ENCODE results near the gene AADAC.
"Not testable (repeated sequence)": the region's sequence is repeated elsewhere in the genome, so short reads cannot be mapped to it uniquely, and the experiment has no call there.

AADAC gene

GRCh38 chr3:151796105-151796680 is 17.7 kb upstream of the AADAC start:
- DNase-seq (ENCODE audit: low read depth in 3 of 3) = no peak

- DNase-seq (ENCODE audit: low read depth in 3 of 3) = no peak
Observed at GRCh38 chr3:151798466-151798865, 15.4 kb upstream of the AADAC start.

GRCh38 chr3:151800431-151800830 is 13.5 kb upstream of the AADAC start:
- DNase-seq (ENCODE audit: low read depth in 3 of 3) = no peak

GRCh38 chr3:151804267-151804666 is 9.6 kb upstream of the AADAC start:
- no peak for DNase-seq (ENCODE audit: low read depth in 3 of 3)

GRCh38 chr3:151806838-151807237 is 7.1 kb upstream of the AADAC start:
- no peak for DNase-seq (ENCODE audit: low read depth in 3 of 3)

GRCh38 chr3:151808926-151809325 is 5.0 kb upstream of the AADAC start:
- not testable (repeated sequence) for DNase-seq (ENCODE audit: low read depth in 3 of 3)

- DNase-seq (ENCODE audit: low read depth in 3 of 3) = no peak
Observed at GRCh38 chr3:151811474-151811873, 2.4 kb upstream of the AADAC start.

GRCh38 chr3:151814588-151814987 is 672 bp downstream of the AADAC start:
- no peak for DNase-seq (ENCODE audit: low read depth in 3 of 3)

GRCh38 chr3:151816091-151816604 is 2.2 kb downstream of the AADAC start:
- no peak for DNase-seq (ENCODE audit: low read depth in 3 of 3)

- no peak for DNase-seq (ENCODE audit: low read depth in 3 of 3)
Observed at GRCh38 chr3:151817473-151817872, 3.6 kb downstream of the AADAC start.

GRCh38 chr3:151818361-151818760 is 4.4 kb downstream of the AADAC start:
- DNase-seq (ENCODE audit: low read depth in 3 of 3) = no peak

GRCh38 chr3:151819910-151820309 is 6.0 kb downstream of the AADAC start:
- no peak for DNase-seq (ENCODE audit: low read depth in 3 of 3)

- no peak for DNase-seq (ENCODE audit: low read depth in 3 of 3)
Observed at GRCh38 chr3:151827816-151828215, 13.9 kb downstream of the AADAC start.

- DNase-seq (ENCODE audit: low read depth in 3 of 3) = no peak
Observed at GRCh38 chr3:151835751-151836525, 22.0 kb downstream of the AADAC start.

GRCh38 chr3:151837057-151837456 is 23.1 kb downstream of the AADAC start:
- no peak for DNase-seq (ENCODE audit: low read depth in 3 of 3)

GRCh38 chr3:151838574-151839312 is 24.8 kb downstream of the AADAC start:
- DNase-seq (ENCODE audit: low read depth in 3 of 3) = no peak

GRCh38 chr3:151839313-151839631 is 25.4 kb downstream of the AADAC start:
- DNase-seq (ENCODE audit: low read depth in 3 of 3) = no peak

- no peak for DNase-seq (ENCODE audit: low read depth in 3 of 3)
Observed at GRCh38 chr3:151841801-151842200, 27.9 kb downstream of the AADAC start.

GRCh38 chr3:151843275-151843674 is 29.4 kb downstream of the AADAC start:
- no peak for DNase-seq (ENCODE audit: low read depth in 3 of 3)

- no peak for DNase-seq (ENCODE audit: low read depth in 3 of 3)
Observed at GRCh38 chr3:151845306-151845905, 31.5 kb downstream of the AADAC start.

- not testable (repeated sequence) for DNase-seq (ENCODE audit: low read depth in 3 of 3)
Observed at GRCh38 chr3:151850065-151850464, 36.1 kb downstream of the AADAC start.

- DNase-seq (ENCODE audit: low read depth in 3 of 3) = no peak
Observed at GRCh38 chr3:151852074-151852811, 38.3 kb downstream of the AADAC start.
